ENCODE data around the gene PCDHGB6.
"Not testable (repeated sequence)": the region's sequence is repeated elsewhere in the genome, so short reads cannot be mapped to it uniquely, and the experiment has no call there.

Gene PCDHGB6

GRCh38 chr5:141407790-141408505 lies at the start of gene PCDHGB6:
Gene PCDHGB6, plus strand, starts transcription at chr5:141408021. Its CDS starts 182 bp downstream, at chr5:141408203.
- not testable (repeated sequence) for DNase-seq

GRCh38 chr5:141359790-141360426 lies 47.9 kb upstream of the PCDHGB6 start, which contains the start of gene PCDHGB2:
Gene PCDHGB2, plus strand, starts transcription at chr5:141359994. Its CDS starts 142 bp downstream, at chr5:141360136.
- DNase-seq = peak; percentile 62

GRCh38 chr5:141360685-141361084 lies 47.1 kb upstream of the PCDHGB6 start:
- no peak for DNase-seq

GRCh38 chr5:141362719-141363118 lies 45.1 kb upstream of the PCDHGB6 start:
- DNase-seq = no peak

- no peak for DNase-seq
Observed at GRCh38 chr5:141363952-141364660, 43.7 kb upstream of the PCDHGB6 start, which contains the start of gene PCDHGA5. Gene PCDHGA5, plus strand, starts transcription at chr5:141364162. Its CDS starts 169 bp downstream, at chr5:141364331.

- no peak for DNase-seq
Observed at GRCh38 chr5:141366016-141366896, 41.6 kb upstream of the PCDHGB6 start.

GRCh38 chr5:141369994-141370848 lies 37.6 kb upstream of the PCDHGB6 start, which contains the start of gene PCDHGB3:
Gene PCDHGB3, plus strand, starts transcription at chr5:141370242. Its CDS starts 153 bp downstream, at chr5:141370395.
- DNase-seq = no peak

- no peak for DNase-seq
Observed at GRCh38 chr5:141371572-141372475, 36.0 kb upstream of the PCDHGB6 start.

- DNase-seq = no peak
Observed at GRCh38 chr5:141373673-141374317, 34.0 kb upstream of the PCDHGB6 start, which contains the start of gene PCDHGA6. Gene PCDHGA6, plus strand, starts transcription at chr5:141373891. Its CDS starts 193 bp downstream, at chr5:141374084.

- DNase-seq = no peak
Observed at GRCh38 chr5:141374627-141375026, 33.2 kb upstream of the PCDHGB6 start.

GRCh38 chr5:141375444-141376155 lies 32.2 kb upstream of the PCDHGB6 start:
- not testable (repeated sequence) for DNase-seq

- no peak for DNase-seq
Observed at GRCh38 chr5:141382469-141383294, 25.1 kb upstream of the PCDHGB6 start, which contains the start of gene PCDHGA7. Gene PCDHGA7, plus strand, starts transcription at chr5:141382742. Its CDS starts 158 bp downstream, at chr5:141382900.

- no peak for DNase-seq
Observed at GRCh38 chr5:141383345-141383744, 24.5 kb upstream of the PCDHGB6 start.

GRCh38 chr5:141384471-141385267 lies 23.2 kb upstream of the PCDHGB6 start:
- no peak for DNase-seq

- not testable (repeated sequence) for DNase-seq
Observed at GRCh38 chr5:141387557-141388311, 20.1 kb upstream of the PCDHGB6 start, which contains the start of gene PCDHGB4. Gene PCDHGB4, plus strand, starts transcription at chr5:141387698. Its CDS starts 187 bp downstream, at chr5:141387885.

- no peak for DNase-seq
Observed at GRCh38 chr5:141388661-141389060, 19.2 kb upstream of the PCDHGB6 start.
